ENCODE data around the gene CPXM2. TPM values are rescaled to one million over a fixed set of nuclear protein-coding genes. Genes with fewer than 3 reads are reported as not detected.

The CPXM2 gene
- total RNA-seq, 1 donor from 2014 or later: not detected

DNA sequence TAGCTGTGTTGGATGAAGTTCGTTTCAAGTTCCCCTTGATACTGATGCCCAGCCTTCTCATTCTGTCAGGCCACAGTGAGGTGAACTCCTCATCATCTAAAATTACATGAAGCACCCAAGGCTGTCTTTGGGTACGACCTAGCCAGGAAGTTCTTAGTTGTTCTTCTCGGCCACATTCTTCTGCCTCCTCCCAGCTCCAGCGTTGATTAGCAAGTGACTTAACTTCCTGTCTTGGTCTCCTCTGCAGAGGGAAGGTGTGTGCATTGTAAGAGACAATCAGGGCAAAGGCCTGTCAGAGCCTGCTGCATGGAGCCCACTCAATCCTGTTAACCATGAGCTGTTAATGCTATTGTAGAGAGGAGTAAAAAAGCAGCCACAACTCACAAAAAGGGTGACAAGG, 43.2 kb upstream of the CPXM2 start:
- Mint-ChIP-seq H3K4me1 (no peaks in the 10 kb centered on the region), H3K9me3 (peaks cover 22% of the 10 kb centered on the region), H3K36me3 (ENCODE audit: low read depth) (no peaks in the 10 kb centered on the region), H3K27ac (no peak overlapping the region), H3K27me3 (peaks cover 14% of the 10 kb centered on the region), H3K4me3 (no peak overlapping the region)
- CTCF ChIA-PET: no interaction called here
- intact Hi-C loops (cut with micrococcal nuclease): no loop called here
- DNase-seq: no peak
- TF ChIP-seq, protein P1, sequence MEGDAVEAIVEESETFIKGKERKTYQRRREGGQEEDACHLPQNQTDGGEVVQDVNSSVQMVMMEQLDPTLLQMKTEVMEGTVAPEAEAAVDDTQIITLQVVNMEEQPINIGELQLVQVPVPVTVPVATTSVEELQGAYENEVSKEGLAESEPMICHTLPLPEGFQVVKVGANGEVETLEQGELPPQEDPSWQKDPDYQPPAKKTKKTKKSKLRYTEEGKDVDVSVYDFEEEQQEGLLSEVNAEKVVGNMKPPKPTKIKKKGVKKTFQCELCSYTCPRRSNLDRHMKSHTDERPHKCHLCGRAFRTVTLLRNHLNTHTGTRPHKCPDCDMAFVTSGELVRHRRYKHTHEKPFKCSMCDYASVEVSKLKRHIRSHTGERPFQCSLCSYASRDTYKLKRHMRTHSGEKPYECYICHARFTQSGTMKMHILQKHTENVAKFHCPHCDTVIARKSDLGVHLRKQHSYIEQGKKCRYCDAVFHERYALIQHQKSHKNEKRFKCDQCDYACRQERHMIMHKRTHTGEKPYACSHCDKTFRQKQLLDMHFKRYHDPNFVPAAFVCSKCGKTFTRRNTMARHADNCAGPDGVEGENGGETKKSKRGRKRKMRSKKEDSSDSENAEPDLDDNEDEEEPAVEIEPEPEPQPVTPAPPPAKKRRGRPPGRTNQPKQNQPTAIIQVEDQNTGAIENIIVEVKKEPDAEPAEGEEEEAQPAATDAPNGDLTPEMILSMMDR (IDR thresholded peaks at IDR 0.05): no peak
- ATAC-seq (ENCODE audit: low read depth): no peak
- POLR2A ChIA-PET: no interaction called here

DNA sequence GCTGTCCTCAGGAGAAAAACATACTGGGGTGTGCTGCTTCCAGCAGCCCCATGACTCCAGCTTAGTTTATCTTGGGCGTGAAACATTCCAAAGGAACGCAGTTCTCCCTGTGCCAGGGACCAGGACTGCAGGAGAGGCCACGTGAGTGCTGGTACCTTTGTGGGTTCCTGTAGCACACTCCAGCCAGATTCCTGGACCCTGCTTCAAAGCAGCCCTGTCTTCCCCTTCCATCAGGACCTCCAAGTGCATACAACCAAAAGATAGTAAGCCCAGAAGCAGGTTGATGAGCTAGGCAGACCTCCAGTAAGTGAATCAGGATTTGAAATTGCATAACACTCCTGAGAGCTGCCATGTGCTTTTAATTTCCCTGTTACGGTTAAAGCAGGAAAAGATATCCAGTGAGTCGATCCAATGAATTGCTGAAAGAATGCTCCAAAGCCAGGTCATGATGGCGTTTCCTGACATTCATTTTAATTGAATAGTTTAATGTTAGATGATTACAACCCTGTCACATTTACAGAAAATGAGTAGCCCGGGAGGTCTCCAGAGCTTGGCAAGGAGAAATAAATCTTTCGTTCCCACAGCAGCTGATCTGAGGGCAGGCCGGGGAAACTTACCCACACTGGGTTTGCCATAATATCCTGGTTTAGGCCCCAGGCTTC, 38.9 kb upstream of the CPXM2 start:
- Mint-ChIP-seq H3K36me3 (ENCODE audit: low read depth) (no peaks in the 10 kb centered on the region), H3K27ac (no peak overlapping the region), H3K27me3 (peaks cover 17% of the 10 kb centered on the region), H3K4me1 (no peaks in the 10 kb centered on the region), H3K4me3 (no peak overlapping the region), H3K9me3 (peaks cover 26% of the 10 kb centered on the region)
- intact Hi-C loops (cut with micrococcal nuclease): no loop called here
- ChIA-PET CTCF (no interaction called here), POLR2A (no interaction called here)
- ATAC-seq (ENCODE audit: low read depth) (no peak), DNase-seq (no peak)
- TF ChIP-seq, protein P1 (IDR thresholded peaks at IDR 0.05): no peak

DNA sequence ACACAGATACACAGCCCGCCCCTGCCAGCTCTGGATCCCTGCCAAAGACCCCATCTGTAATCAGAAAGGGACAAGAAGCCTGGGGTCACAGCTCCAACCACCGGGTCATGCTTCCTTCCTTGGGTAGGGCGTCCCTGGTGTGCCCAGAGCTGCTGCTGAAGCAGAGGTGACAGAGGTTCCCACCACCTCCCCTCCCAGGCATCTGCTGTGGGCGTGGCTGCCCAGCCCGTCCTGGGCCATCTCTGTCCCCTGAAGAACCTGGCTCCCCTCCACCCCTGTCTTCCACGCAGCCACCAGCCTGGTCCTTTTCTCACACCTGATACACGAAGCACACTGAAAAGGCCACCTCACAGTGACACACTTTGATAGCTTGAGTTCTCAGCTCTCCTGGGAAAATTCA, 38.2 kb upstream of the CPXM2 start:
- ATAC-seq (ENCODE audit: low read depth) (no peak), DNase-seq (no peak)
- Mint-ChIP-seq H3K27me3 (peaks cover 17% of the 10 kb centered on the region), H3K36me3 (ENCODE audit: low read depth) (no peaks in the 10 kb centered on the region), H3K4me3 (no peak overlapping the region), H3K4me1 (no peaks in the 10 kb centered on the region), H3K27ac (no peak overlapping the region), H3K9me3 (peaks cover 26% of the 10 kb centered on the region)
- ChIA-PET CTCF (no interaction called here), POLR2A (no interaction called here)
- TF ChIP-seq, protein P1 (IDR thresholded peaks at IDR 0.05): no peak
- intact Hi-C loops (cut with micrococcal nuclease): no loop called here

DNA sequence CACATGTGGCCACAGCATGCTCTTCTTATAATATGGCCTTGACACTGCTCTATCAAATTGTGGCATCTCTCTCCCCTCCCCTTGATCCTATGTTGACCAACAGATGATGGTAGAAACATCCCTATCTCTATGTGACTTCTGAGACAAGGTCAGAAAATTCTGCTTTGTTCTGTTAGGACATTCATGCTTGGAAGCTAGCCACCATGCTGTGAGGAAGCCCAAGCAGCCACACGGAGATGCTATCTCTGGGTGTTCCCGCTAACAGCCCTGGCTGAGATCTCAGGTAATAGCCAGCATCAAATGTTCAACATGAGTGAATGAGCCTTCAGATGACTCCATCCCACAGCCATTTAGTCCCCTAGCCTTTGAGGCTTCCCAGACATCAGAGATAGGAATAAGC, 36.8 kb upstream of the CPXM2 start:
- Mint-ChIP-seq H3K9me3 (peaks cover 26% of the 10 kb centered on the region), H3K36me3 (ENCODE audit: low read depth) (no peaks in the 10 kb centered on the region), H3K4me1 (no peaks in the 10 kb centered on the region), H3K4me3 (no peak overlapping the region), H3K27ac (no peak overlapping the region), H3K27me3 (peaks cover 19% of the 10 kb centered on the region)
- TF ChIP-seq, protein P1 (IDR thresholded peaks at IDR 0.05): no peak
- no peak for ATAC-seq (ENCODE audit: low read depth)
- CTCF ChIA-PET: no interaction called here
- POLR2A ChIA-PET: no interaction called here
- intact Hi-C loops (cut with micrococcal nuclease): no loop called here
- no peak for DNase-seq

DNA sequence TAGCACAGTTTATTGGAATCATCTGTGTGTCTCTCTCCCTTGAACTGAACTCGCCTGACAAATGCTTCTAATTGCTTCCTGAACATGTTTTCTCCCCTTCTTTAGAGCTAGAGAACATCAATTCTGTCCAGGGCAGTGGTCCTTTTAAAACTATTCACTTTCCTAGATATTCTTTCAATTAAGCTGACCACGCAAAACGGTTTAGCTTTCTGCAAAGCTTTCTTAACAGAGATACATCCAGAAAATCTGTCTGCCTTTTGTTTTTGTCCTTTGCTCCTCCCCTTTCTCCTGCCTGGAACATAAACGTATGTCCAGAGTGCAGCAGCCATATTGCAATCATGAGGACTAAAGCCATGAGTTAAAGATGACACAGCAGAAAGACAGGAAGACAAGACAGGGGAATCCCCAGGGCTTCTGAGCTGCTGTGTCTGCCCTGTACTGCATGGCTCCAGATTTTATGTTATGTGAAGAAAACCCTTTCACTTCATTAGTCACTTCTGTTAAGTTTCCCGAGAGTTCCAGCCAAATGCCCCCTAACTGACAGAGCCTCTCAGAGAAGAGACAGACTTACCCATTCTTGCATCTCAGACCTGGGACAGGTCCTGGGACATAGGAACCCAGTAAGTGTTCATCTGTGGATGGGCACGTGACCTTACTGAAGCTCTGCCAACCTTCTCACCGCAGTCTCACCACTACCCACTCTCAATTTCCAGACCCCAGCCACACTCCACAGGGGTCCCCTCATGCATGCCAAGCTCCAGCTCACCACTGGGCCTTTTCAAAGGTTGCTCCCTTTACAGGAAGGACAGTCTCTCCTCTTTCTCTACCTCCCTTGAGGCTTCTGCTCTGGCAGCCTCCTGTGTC, 35.0 kb upstream of the CPXM2 start:
- DNase-seq (no peak), ATAC-seq (ENCODE audit: low read depth) (no peak)
- H3K9me3 Mint-ChIP-seq: peaks cover 19% of the 10 kb centered on the region
- intact Hi-C loops (cut with micrococcal nuclease): no loop called here
- H3K36me3 Mint-ChIP-seq (ENCODE audit: low read depth): no peaks in the 10 kb centered on the region
- H3K4me3 Mint-ChIP-seq: no peak overlapping the region
- H3K27me3 Mint-ChIP-seq: peaks cover 16% of the 10 kb centered on the region
- POLR2A ChIA-PET: no interaction called here
- H3K4me1 Mint-ChIP-seq: no peaks in the 10 kb centered on the region
- H3K27ac Mint-ChIP-seq: no peak overlapping the region
- CTCF ChIA-PET: no interaction called here
- TF ChIP-seq, protein P1 (IDR thresholded peaks at IDR 0.05): no peak
